ENCODE results near the gene ABHD8.

The ABHD8 gene

GRCh38 chr19:17334414-17335409 is 31.5 kb upstream of the ABHD8 start, which contains the start of gene ANO8:
Gene ANO8 (minus strand): TSS chr19:17334855. CDS start chr19:17334670, 185 bp downstream.
- peak; percentile 93 to 94 for DNase-seq (ENCODE audit: extremely low read depth in 1 of 2, low read depth in 1 of 2)

- DNase-seq (ENCODE audit: extremely low read depth in 1 of 2, low read depth in 1 of 2): peak; percentile 44
Observed at GRCh38 chr19:17333611-17334413, 30.6 kb upstream of the ABHD8 start.

- no peak for DNase-seq (ENCODE audit: extremely low read depth in 1 of 2, low read depth in 1 of 2)
Observed at GRCh38 chr19:17332677-17333581, 29.7 kb upstream of the ABHD8 start.

GRCh38 chr19:17332360-17332676 is 29.1 kb upstream of the ABHD8 start:
- DNase-seq (ENCODE audit: extremely low read depth in 1 of 2, low read depth in 1 of 2): no peak

- no peak for DNase-seq (ENCODE audit: extremely low read depth in 1 of 2, low read depth in 1 of 2)
Observed at GRCh38 chr19:17331045-17331558, 27.9 kb upstream of the ABHD8 start.

- no peak for DNase-seq (ENCODE audit: extremely low read depth in 1 of 2, low read depth in 1 of 2)
Observed at GRCh38 chr19:17330262-17331044, 27.2 kb upstream of the ABHD8 start.

- DNase-seq (ENCODE audit: extremely low read depth in 1 of 2, low read depth in 1 of 2): no peak
Observed at GRCh38 chr19:17329366-17330261, 26.4 kb upstream of the ABHD8 start.

GRCh38 chr19:17328517-17329365 is 25.5 kb upstream of the ABHD8 start:
- no peak for DNase-seq (ENCODE audit: extremely low read depth in 1 of 2, low read depth in 1 of 2)

- no peak for DNase-seq (ENCODE audit: extremely low read depth in 1 of 2, low read depth in 1 of 2)
Observed at GRCh38 chr19:17327654-17328516, 24.7 kb upstream of the ABHD8 start.

- no peak for DNase-seq (ENCODE audit: extremely low read depth in 1 of 2, low read depth in 1 of 2)
Observed at GRCh38 chr19:17327068-17327653, 23.9 kb upstream of the ABHD8 start.

- DNase-seq (ENCODE audit: extremely low read depth in 1 of 2, low read depth in 1 of 2): no peak
Observed at GRCh38 chr19:17326595-17326966, 23.4 kb upstream of the ABHD8 start.

GRCh38 chr19:17325881-17326594 is 22.8 kb upstream of the ABHD8 start:
- DNase-seq (ENCODE audit: extremely low read depth in 1 of 2, low read depth in 1 of 2): no peak

GRCh38 chr19:17325133-17325532 is 21.9 kb upstream of the ABHD8 start:
- no peak for DNase-seq (ENCODE audit: extremely low read depth in 1 of 2, low read depth in 1 of 2)

GRCh38 chr19:17324357-17325114 is 21.3 kb upstream of the ABHD8 start:
- no peak for DNase-seq (ENCODE audit: extremely low read depth in 1 of 2, low read depth in 1 of 2)

GRCh38 chr19:17323964-17324332 is 20.7 kb upstream of the ABHD8 start:
- no peak for DNase-seq (ENCODE audit: extremely low read depth in 1 of 2, low read depth in 1 of 2)

Data from activated CD8-positive, alpha-beta memory T cell treated with anti-CD3 and anti-CD28 coated beads for 1 hour (primary cell).